HG03354 (cell line): ENCODE results near the gene MAP3K7.
A peak's percentile ranks its signal among the peaks of the same experiment; 100 is the strongest.

Source experiments
- ATAC-seq: cut with Tn5 transposase; IDR thresholded peaks from one replicate; pipeline ENCODE4 v1.9.1; 2021; ENCODE audit warnings: mild to moderate bottlenecking; ENCODE audit not compliant: unreplicated experiment, poor library complexity, severe bottlenecking

MAP3K7 gene

DNA sequence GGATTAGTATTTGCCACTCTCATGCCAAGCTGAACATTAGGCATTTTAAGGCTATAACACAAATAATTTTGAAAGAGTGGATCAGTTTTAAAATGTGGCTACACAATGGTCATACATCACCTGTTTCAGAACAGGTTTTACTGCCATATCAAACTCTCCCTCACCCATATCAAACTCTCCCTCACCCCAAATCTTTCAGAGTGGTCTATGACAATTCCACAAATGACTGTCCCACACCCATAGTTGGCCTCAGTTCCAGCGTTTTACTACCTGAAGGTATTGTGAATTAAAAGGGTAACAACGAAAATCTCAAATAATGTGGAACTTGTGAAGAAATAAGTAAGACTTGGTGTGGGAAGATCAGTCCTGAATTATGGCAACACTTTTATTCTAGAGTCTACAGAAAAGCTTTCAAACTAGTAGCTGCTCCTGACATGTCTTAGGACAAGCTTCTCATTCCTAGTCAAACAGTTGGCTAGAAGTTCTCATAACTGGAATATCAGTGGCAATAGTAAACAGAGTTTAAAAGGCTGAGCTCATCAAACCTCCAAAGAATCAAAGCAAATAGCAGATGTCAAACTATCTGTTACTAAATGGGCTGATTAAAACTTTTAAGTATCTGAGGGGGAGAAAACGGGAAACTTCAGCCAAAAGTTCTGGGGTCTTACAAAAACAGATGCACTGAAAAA, 52.4 kb downstream of the MAP3K7 start:
- no peak for ATAC-seq

DNA sequence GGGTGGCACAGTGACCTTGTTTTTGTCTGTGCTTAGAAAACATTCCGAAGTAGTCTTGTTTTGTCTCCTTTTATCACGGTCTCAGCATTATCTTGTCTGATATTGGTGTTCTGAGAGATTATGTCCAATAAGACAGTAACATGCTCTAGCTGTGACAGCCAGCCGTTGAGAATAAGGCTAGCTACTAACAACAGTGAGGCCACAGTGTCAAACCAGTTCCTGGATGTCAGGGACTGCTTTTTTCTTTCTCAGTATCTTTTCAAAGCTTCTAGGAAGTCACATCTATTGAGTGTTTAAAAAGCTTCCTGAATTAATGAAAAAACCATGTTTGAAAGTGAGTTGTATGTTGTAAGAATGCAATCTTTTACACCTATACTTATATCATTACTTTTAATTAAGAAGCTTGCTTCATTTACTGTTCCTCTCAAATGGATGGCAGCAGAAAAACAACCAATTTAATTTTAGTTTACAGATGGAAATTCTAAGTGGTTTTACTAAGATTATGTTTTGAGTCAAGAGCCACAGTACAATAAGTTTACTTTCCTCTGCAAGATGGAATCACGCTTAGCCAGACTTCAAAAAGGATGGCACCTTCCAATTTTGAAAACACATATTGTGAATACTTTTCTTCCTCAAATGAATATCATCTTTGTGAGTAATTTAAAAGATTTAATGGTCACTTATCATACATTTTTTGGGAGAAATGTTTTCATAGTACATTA, 53.1 kb downstream of the MAP3K7 start:
- no peak for ATAC-seq

DNA sequence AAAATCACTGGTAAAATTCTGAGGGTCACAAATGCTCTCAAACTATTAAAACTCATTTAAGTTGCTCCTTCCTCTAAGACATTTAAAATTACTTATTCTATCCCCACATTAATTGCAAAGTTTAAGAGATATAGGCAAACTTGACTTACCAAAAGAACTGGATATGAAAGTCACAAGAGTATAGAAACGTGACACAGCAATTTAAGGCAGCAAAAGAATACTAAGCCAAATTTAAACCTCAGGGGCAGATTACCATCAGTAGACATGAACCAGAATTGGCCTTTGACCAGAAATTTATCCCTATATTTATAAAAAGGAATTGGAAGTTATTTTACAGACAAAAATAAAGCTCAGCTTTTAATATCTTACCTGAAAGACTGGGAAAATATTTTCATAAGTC, 56.0 kb downstream of the MAP3K7 start:
- no peak for ATAC-seq

DNA sequence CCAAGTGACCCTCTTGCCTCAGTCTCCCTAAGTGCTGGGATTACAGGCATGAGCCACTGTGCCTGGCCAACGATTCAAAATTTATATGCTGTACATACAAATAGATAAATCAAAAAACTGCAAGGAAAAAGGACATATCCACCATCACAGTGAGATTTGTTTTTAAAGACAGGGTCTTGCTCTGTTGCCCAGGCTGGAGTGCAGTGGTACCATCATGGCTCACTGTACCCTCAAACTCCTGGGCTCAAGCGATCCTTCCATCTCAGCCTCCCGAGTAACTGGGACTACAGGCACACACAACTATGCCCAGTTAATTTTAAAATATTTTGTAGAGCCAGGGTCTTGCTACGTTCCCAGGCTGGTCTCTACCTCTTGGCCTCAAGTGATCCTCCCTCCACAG, 61.5 kb downstream of the MAP3K7 start:
- no peak for ATAC-seq

DNA sequence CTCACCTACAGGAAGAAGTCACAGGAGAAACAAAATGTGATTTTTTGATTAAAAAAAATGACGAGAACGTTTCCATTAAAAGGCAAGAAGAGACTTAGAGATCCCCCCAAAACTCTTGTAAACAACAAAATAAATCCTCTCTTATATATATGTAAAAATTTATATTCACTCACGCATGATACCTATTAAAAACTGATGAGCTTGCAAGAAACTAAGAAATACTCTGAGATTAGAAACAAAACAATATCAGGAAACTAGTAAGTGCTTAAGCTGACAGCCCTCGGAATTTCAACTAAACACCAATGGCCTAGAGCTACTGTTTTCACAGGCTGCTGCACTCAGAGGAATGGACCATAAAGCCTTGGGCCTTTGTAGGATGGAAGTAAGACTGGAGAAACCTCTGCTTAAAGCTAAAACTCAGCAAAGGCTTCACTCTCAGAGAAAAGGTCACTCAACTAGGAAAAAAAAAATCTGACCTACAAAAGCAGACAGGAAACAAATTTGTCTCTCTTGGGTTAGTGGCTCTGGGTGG, 63.0 kb downstream of the MAP3K7 start:
- no peak for ATAC-seq

DNA sequence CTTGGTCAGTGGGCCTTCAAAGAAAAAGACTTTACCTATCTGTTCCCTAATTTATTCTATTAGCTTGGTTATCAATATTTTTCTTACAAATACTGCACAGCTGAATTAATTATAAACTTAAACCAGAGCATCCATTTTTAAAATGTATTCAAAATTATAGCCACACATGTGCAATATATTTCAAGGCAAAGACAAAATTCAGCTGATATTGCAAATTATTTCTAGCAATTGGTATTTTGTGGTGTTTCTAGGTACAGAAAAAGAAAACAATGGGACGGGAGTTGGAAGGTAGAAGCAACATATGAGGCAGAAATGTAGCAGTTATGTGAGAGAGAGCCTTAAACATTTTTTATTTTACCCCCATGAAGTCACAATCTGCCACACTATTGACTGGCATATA, 64.9 kb downstream of the MAP3K7 start:
- no peak for ATAC-seq

DNA sequence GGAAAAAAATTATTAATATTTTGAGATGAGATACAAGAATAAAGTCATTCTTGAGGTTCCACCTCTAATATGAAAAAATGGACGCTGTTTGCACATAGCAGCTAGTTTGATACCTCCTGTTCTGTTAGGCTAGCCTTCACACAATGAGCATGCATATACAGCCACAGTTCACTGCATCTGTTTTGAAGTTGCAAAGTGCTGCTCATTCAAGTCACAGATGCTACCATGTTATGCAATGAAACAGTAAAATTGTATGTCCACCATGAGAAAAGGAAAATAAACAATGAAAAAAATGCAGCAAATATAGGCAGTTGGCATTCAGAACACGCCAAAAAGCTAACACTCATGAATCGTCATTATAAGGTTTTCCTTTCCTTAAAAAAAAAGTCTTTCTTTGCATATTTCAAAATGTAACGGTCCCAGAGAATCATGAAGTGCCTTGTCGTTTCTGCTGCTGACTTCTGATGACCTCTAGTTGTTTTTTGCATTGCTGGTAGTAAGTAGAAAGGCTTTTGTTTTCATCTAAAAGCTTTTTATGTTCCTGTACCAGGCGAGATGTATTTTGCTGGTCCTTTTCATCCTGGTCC, 70.7 kb downstream of the MAP3K7 start:
- ATAC-seq = no peak

DNA sequence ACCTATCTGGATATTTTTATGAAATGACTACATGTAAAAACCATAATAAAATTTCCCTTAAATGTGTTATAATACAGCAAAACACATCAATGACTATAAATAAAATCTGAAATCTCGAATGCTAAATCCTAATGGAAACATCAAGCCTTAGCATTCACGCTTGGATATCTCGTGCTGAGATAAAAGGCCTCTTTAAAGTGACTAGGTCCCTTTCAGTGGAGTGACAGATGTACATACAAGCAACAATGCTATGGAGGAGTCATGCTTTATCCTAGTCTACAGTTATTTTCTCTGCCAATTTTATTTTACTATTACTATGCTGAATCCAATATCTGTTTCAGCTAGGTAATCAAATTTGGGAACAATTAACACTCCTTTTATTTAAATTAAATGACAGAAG, 72.4 kb downstream of the MAP3K7 start:
- ATAC-seq = no peak

DNA sequence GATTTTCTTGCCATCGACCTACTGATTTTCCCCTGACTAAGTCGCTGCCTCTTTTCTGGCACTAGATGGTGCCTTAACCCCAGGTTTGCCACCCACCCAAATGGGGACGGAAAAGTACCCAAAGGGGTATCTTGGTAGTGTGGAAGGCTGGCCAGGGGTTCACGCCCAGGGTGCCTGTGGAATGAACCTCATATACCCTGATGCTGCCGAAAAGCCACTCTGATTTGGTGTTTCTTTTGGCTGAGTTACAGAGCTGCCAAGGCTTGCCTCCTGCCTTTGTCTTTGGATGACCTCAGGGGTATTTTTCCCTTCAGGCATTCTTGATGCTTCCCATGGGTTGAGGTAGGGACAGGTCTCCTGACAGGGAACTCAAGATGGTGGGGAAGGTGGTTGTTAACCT, 78.1 kb downstream of the MAP3K7 start:
- no peak for ATAC-seq

DNA sequence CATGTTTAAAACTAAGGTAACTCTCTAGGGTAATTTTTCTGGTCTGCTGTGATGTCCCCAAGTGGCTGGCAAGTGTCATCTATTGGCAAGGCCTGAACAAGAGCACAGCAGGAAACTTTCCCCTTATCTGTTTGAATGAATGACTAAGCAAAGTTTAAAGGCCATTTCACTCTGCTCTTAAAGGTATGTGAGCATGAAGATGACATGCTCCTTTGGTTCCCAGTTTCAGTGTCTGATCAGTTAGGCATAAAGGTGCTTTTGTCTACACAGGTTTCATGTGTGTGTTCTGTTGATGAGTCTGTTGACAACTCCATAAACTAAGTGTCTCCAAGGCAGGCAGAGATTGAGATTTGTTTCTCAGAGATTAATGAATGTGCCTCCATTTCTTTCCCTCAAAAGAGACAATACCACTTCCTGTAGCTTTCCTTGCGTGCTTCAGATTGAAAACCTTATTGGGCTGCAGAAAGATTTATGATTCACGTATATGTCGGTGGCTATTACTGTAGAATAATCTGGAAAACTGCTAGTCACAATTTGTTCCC, 83.9 kb downstream of the MAP3K7 start:
- ATAC-seq = peak; percentile 88

DNA sequence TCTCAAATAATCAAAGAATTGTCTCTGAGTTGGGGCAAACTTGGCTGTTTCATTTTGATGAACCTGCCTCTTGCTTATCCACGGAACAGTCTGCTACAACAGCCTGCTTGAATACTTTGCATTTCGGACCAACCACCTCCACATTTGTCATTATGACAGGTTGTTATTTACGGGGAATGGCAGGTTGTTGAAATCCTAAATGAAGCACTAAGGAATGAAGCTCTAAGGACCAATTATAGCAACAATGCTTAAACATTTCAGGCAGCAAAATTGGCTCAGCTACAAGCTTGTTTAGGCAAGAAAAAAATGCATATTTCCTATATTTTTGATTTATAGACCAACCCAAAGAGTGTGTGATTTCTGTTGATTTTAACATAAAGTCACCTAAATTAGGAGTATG, 84.5 kb downstream of the MAP3K7 start:
- ATAC-seq = no peak

DNA sequence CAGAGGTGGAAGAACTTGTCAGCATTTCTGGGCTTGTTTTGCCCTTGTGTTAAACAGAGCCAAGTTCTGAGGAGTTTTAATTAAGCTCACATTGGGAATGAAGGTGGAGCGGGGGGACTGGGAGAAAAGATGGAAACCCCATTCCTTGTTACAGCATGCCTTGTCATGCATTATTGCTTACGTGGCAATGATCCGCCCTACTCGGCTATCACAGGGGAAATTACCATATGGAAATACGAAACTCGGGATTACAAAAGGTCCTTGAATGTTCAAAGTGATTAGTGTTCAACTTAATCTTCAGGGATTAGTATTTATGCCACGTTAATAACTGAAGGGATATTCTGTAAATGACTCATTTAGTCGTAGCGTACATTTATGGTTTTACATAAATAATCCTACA, 86.4 kb downstream of the MAP3K7 start:
- ATAC-seq = no peak

DNA sequence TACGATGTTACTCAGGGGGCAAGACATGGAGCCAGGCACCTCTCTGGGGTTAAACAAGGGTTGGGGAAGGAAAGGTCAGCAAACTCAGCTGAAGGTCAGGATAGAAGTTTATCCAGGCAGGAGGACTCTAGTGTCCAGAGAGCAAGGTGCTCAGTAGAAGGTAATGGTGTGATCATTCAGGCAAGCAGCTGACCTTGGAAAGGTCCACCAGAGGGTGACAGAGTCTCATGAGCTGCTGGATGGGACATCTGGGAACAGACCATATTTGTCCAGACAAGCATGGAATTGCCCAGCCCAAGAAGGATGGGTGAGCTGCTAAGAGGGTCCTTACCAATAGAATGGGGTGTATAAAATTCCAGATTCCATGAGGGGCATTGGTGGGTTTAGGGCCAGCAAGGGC, 89.5 kb downstream of the MAP3K7 start:
- no peak for ATAC-seq

DNA sequence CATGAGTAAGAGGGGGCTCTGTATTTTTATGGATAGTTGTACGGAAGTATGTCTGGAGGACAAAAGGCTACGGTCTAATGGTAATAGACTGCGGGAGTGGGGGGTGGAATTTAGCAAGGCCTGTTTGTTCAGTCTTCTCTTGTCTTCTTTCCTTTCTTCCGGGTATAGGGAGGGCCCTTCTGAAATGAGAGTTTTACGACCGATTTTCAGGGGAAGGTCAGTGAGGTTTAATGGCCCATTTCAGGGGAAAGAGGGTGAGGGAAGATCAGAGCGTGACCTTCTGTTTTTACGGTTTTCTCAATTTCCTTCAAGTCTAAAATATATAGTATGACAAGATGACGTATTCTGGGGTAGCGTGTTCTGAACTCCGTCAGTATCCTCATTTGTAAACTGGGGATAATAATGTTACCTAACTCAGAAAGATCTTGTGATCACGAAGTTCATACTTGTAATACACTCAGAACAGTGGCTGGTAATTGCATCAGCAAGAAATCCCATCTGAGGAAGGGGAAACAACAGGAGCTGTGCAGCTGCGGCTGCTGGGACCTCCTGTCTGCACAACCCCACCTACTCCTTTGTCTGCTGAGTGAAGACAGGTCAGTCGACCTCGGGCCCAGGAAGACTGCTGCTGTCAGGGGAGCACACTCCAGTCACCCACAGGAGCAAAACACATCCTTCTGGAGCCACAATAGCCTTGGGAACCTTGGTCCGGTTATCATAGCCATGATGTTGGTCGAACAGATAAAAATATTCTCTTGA, 90.4 kb downstream of the MAP3K7 start:
- no peak for ATAC-seq

DNA sequence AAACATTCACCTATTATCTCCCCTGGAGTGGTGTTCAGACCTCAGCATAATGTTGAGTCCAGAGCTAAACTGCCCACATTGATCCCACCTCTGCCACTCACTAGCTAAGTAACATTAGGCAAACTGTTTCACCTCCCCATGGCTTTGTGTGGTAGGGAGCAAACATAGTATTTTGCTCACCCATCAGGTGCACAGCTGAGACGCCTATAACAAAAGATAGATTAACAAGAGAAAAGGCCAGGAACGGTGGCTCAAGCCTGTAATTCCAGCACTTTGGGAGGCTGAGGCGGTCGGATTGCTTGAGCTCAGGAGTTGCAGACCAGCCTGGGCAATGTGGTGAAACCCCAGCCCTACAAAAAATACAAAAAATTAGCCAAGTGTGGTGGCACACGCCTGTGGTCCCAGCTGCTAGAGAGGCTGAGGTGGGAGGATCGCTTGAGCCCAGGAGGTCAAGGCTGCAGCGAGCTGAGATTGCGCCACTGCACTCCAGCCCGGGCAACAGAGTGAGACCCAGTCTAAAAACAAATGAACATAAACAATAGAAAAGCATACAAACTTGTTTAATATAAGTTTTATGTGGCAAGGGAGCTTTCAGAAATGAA, 91.6 kb downstream of the MAP3K7 start:
- no peak for ATAC-seq

DNA sequence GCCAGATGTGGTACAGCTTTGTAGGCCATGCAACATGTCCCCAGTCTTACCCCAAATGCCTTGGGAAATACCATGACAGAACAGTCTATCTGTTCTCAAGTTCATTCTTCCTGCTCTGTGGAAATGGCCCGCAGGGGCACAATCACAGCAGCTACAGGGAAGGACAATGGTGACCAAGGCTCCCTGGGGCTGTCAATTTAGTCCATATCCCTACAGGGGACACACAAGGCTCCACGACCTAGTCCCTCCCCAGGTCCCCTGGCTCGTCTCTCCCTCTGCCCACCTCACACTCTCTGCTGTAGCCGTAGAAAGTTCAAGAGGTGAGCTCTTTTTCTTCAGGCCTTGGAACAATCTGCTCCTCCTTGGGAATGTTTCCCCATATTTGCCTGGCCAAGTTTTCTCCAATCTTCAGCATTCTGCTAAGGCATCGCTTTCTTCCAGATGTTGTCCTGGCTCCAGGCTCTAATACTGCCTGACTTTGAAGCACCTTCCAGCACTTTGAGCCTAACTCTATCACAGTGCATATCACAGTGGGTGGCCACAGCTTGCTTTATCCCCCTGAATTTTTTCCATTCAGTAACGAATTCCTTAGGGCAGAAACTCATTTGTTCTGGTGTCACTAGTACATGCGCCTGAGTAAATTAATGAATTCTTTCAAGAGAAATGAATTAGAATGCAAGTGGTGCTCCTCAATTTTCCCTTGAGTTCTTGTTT, 92.6 kb downstream of the MAP3K7 start:
- ATAC-seq = no peak

DNA sequence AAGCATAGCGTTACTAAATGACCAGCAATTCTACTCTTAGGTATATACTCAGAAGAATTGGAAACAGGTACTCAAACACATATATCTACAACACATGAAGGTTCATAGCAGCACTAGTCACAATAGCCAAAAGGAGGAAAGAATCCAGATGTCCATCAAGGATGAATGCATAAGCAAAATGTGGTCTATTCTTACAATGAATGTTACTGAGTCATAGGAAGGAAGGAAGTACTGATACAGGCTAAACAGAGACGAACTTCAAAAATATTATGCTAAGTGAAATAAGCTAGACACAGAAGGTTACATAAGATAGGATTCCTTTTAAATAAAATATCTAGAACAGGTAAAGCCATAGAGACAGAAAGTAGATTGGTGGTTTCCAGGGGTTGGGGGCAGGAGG, 93.5 kb downstream of the MAP3K7 start:
- no peak for ATAC-seq

DNA sequence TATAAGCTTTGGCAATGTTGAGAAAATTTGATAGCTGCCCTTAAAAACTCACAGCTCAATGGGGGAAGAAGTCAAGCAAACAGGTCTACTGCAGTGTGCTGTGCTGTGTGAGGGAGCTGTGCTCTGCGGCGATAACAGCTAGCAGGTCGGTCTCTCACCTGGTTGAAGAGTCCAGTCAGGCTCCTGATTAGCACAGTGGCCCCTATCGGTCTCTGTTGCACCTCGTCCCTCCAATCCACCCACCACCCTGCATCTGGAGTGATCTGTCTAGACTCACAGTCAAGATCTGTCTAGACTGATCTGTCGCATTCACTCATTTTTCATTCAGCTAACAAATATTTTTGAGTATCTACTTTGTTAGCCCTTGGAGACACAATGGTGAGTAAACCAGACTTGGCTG, 94.1 kb downstream of the MAP3K7 start:
- ATAC-seq = no peak

DNA sequence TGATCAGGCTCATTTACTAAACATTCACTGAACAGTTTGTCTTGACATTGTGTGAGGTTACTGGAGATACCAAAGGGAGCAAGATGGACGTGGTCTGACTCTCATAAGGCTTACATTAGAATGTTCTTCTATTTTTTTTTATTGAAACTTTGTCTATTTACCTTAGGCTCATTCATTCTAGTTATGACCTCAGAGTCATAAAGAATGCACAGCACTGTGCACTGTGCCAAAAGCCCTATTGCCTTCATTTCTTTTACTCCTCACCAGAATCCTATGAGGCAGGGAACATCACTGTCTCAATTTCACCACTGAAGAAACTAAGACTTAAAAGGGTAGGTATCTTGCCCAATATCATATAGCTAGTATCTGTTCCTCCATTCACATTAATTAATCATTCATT, 94.5 kb downstream of the MAP3K7 start:
- ATAC-seq = no peak
